Measurements from ENCODE around the gene ATP11C. TPM values are rescaled to one million over a fixed set of nuclear protein-coding genes. Genes with fewer than 3 reads are reported as not detected.
"Not testable (repeated sequence)": the region's sequence is repeated elsewhere in the genome, so short reads cannot be mapped to it uniquely, and the experiment has no call there.

ATP11C gene
- total RNA-seq, 1 donor from 2014 or later = 30.6 TPM

GRCh38 chrX:139924069-139924695 is 8.7 kb downstream of the ATP11C start:
- no peak for DNase-seq (ENCODE audit: low read depth, low spot score)
- no peaks in the 10 kb centered on the region for H3K27me3 Mint-ChIP-seq (ENCODE audit: low read depth)
- no peaks in the 10 kb centered on the region for H3K4me1 Mint-ChIP-seq
- H3K27ac Mint-ChIP-seq (ENCODE audit: unreplicated experiment) = no peak overlapping the region
- TF ChIP-seq CTCF (conservative IDR thresholded peaks at IDR 0.05) = no peak
- peaks cover 3% of the 10 kb centered on the region for H3K36me3 Mint-ChIP-seq (ENCODE audit: low read depth)
- H3K4me3 Mint-ChIP-seq = no peak overlapping the region
- no peaks in the 10 kb centered on the region for H3K9me3 Mint-ChIP-seq

GRCh38 chrX:139921142-139921541 is 11.7 kb downstream of the ATP11C start:
- H3K4me1 Mint-ChIP-seq; H3K36me3 Mint-ChIP-seq (ENCODE audit: low read depth); H3K9me3 Mint-ChIP-seq; H3K4me3 Mint-ChIP-seq; H3K27ac Mint-ChIP-seq (ENCODE audit: unreplicated experiment); H3K27me3 Mint-ChIP-seq (ENCODE audit: low read depth); DNase-seq (ENCODE audit: low read depth, low spot score): not testable (repeated sequence)

- TF ChIP-seq CTCF (conservative IDR thresholded peaks at IDR 0.05) = no peak
- DNase-seq (ENCODE audit: low read depth, low spot score) = no peak
- no peaks in the 10 kb centered on the region for H3K27me3 Mint-ChIP-seq (ENCODE audit: low read depth)
- H3K27ac Mint-ChIP-seq (ENCODE audit: unreplicated experiment) = no peak overlapping the region
- peaks cover 3% of the 10 kb centered on the region for H3K36me3 Mint-ChIP-seq (ENCODE audit: low read depth)
- H3K4me3 Mint-ChIP-seq = no peak overlapping the region
- no peaks in the 10 kb centered on the region for H3K9me3 Mint-ChIP-seq
- H3K4me1 Mint-ChIP-seq = no peaks in the 10 kb centered on the region
These were observed 12.5 kb downstream of the ATP11C start for GRCh38 chrX:139920316-139920715.

GRCh38 chrX:139914421-139914820 is 18.4 kb downstream of the ATP11C start:
- Mint-ChIP-seq H3K27ac (ENCODE audit: unreplicated experiment) (no peak overlapping the region), H3K9me3 (peaks cover 7% of the 10 kb centered on the region), H3K4me3 (no peak overlapping the region), H3K36me3 (ENCODE audit: low read depth) (peaks cover 2% of the 10 kb centered on the region), H3K27me3 (ENCODE audit: low read depth) (no peaks in the 10 kb centered on the region), H3K4me1 (no peaks in the 10 kb centered on the region)
- no peak for DNase-seq (ENCODE audit: low read depth, low spot score)
- no peak for TF ChIP-seq CTCF (conservative IDR thresholded peaks at IDR 0.05)

- no peaks in the 10 kb centered on the region for H3K4me1 Mint-ChIP-seq
- no peak overlapping the region for H3K27ac Mint-ChIP-seq (ENCODE audit: unreplicated experiment)
- H3K36me3 Mint-ChIP-seq (ENCODE audit: low read depth) = peaks cover 2% of the 10 kb centered on the region
- TF ChIP-seq CTCF (conservative IDR thresholded peaks at IDR 0.05) = no peak
- no peak overlapping the region for H3K4me3 Mint-ChIP-seq
- DNase-seq (ENCODE audit: low read depth, low spot score) = no peak
- no peaks in the 10 kb centered on the region for H3K27me3 Mint-ChIP-seq (ENCODE audit: low read depth)
- peaks cover 9% of the 10 kb centered on the region for H3K9me3 Mint-ChIP-seq
These were observed 23.1 kb downstream of the ATP11C start for GRCh38 chrX:139909712-139910111.

- Mint-ChIP-seq H3K4me1 (no peaks in the 10 kb centered on the region), H3K27me3 (ENCODE audit: low read depth) (no peaks in the 10 kb centered on the region), H3K36me3 (ENCODE audit: low read depth) (no peaks in the 10 kb centered on the region), H3K4me3 (no peak overlapping the region), H3K9me3 (peaks cover 7% of the 10 kb centered on the region), H3K27ac (ENCODE audit: unreplicated experiment) (peak overlapping the region; percentile 16)
- no peak for TF ChIP-seq CTCF (conservative IDR thresholded peaks at IDR 0.05)
- no peak for DNase-seq (ENCODE audit: low read depth, low spot score)
These were observed 25.8 kb downstream of the ATP11C start for GRCh38 chrX:139907078-139907477.
